Stimulated activated memory B cell treated with anti-CD40 and anti-IgM and Interleukin-4, amounts not matched to agents 10 μg/mL and 1 μg/mL and 100 μg/mL, for 72 hours (primary cell): Measurements from ENCODE around the gene C3.

Experiments used
- ATAC-seq: fragments of 150-1000 bp; cut with Tn5 transposase; 2 replicates; pipeline ENCODE4 v1.10.0; 2021
- H3K27ac Mint-ChIP-seq: one replicate; pipeline ENCODE4 v1.8.0; 2022; ENCODE audit warnings: mild to moderate bottlenecking, mixed read lengths
- H3K27me3 Mint-ChIP-seq: one replicate; pipeline ENCODE4 v1.8.0; 2022; ENCODE audit warnings: mixed read lengths
- H3K36me3 Mint-ChIP-seq: one replicate; pipeline ENCODE4 v1.8.0; 2022; ENCODE audit warnings: mixed read lengths
- H3K4me1 Mint-ChIP-seq: one replicate; pipeline ENCODE4 v1.8.0; 2022; ENCODE audit warnings: mixed read lengths
- H3K4me3 Mint-ChIP-seq: one replicate; pipeline ENCODE4 v1.8.0; 2022; ENCODE audit warnings: mild to moderate bottlenecking, moderate library complexity, mixed read lengths
- H3K9me3 Mint-ChIP-seq: one replicate; pipeline ENCODE4 v1.8.0; 2022; ENCODE audit warnings: mixed read lengths

The C3 gene

GRCh38 chr19:6632002-6632621 is 88.3 kb downstream of the C3 start:
- peaks cover 19% of the 10 kb centered on the region for H3K27me3 Mint-ChIP-seq
- no peak overlapping the region for H3K4me3 Mint-ChIP-seq
- no peaks in the 10 kb centered on the region for H3K36me3 Mint-ChIP-seq
- H3K9me3 Mint-ChIP-seq, result peaks cover 3% of the 10 kb centered on the region
- ATAC-seq, result peak; percentile 41
- peaks cover 38% of the 10 kb centered on the region for H3K4me1 Mint-ChIP-seq
- H3K27ac Mint-ChIP-seq, result peak overlapping the region; percentile 78
